NCI-H526 (cell line): ENCODE results near the gene OR2T29.
"Not testable (repeated sequence)": the region's sequence is repeated elsewhere in the genome, so short reads cannot be mapped to it uniquely, and the experiment has no call there.

Experiments
- DNase-seq, 2 experiments: peaks; one replicate each; lab custom pipeline; 2025; lab: John Stamatoyannopoulos, UW

Gene OR2T29

GRCh38 chr1:248562672-248563071 lies at the start of gene OR2T29:
OR2T29 (minus strand) TSS chr1:248562772; CDS start chr1:248559491, 3,281 bp downstream.
- DNase-seq = not testable (repeated sequence)

- DNase-seq = no peak
These were observed 49.4 kb upstream of the OR2T29 start for GRCh38 chr1:248611883-248612414.

GRCh38 chr1:248610301-248610700 lies 47.7 kb upstream of the OR2T29 start:
- no peak for DNase-seq

- DNase-seq = no peak
These were observed 36.8 kb upstream of the OR2T29 start for GRCh38 chr1:248599396-248599795.

GRCh38 chr1:248597589-248597988 lies 35.0 kb upstream of the OR2T29 start, which contains the start of gene OR2T10:
OR2T10 (minus strand) TSS chr1:248597700; CDS start chr1:248593768, 3,932 bp downstream.
- no peak for DNase-seq

- DNase-seq = no peak
These were observed 34.0 kb upstream of the OR2T29 start for GRCh38 chr1:248596615-248597014.

- no peak for DNase-seq
These were observed 30.7 kb upstream of the OR2T29 start for GRCh38 chr1:248593226-248593625.

- DNase-seq = no peak
These were observed 30.1 kb upstream of the OR2T29 start for GRCh38 chr1:248592655-248593054.

- DNase-seq = no peak
These were observed 27.5 kb upstream of the OR2T29 start for GRCh38 chr1:248590055-248590454.

- DNase-seq = no peak
These were observed 26.8 kb upstream of the OR2T29 start for GRCh38 chr1:248589334-248589733.

- DNase-seq = no peak
These were observed 22.7 kb upstream of the OR2T29 start for GRCh38 chr1:248585266-248585665.

- no peak for DNase-seq
These were observed 13.8 kb upstream of the OR2T29 start for GRCh38 chr1:248576260-248576980.

- not testable (repeated sequence) for DNase-seq
These were observed 12.1 kb upstream of the OR2T29 start, which contains the start of gene OR2T34 for GRCh38 chr1:248574657-248575056. OR2T34 (minus strand) TSS chr1:248574757; CDS start chr1:248574757, 0 bp downstream.

- not testable (repeated sequence) for DNase-seq
These were observed 11.3 kb upstream of the OR2T29 start for GRCh38 chr1:248573856-248574255.

- DNase-seq = not testable (repeated sequence)
These were observed 9.5 kb upstream of the OR2T29 start for GRCh38 chr1:248572049-248572448.

- DNase-seq = not testable (repeated sequence)
These were observed 8.2 kb upstream of the OR2T29 start for GRCh38 chr1:248570811-248571210.

- not testable (repeated sequence) for DNase-seq
These were observed 6.5 kb upstream of the OR2T29 start for GRCh38 chr1:248569049-248569448.

GRCh38 chr1:248565530-248566373 lies 3.2 kb upstream of the OR2T29 start:
- DNase-seq = not testable (repeated sequence)

- DNase-seq = not testable (repeated sequence)
These were observed 11.5 kb downstream of the OR2T29 start for GRCh38 chr1:248551027-248551426.

GRCh38 chr1:248547383-248547782 lies 15.2 kb downstream of the OR2T29 start:
- DNase-seq = not testable (repeated sequence)

- DNase-seq = not testable (repeated sequence)
These were observed 25.1 kb downstream of the OR2T29 start for GRCh38 chr1:248537449-248537848.

GRCh38 chr1:248521856-248522255 lies 40.7 kb downstream of the OR2T29 start:
- no peak for DNase-seq
